Skin of body (tissue), 2 donors: ENCODE measurements around the gene BCR. TPM values are rescaled to one million over a fixed set of nuclear protein-coding genes. Genes with fewer than 3 reads are reported as not detected.
"Not testable (repeated sequence)": the region's sequence is repeated elsewhere in the genome, so short reads cannot be mapped to it uniquely, and the experiment has no call there.

Experiments used
- DNase-seq: peaks from one replicate; lab custom pipeline; 2025; lab: John Stamatoyannopoulos, UW
- total RNA-seq: library from RNA; depleted of rRNA; stranded (reverse); fragments of >200 nt; gene quantifications from one replicate; pipeline ENCODE4 v1.2.3, GENCODE V29; 2014

Gene BCR
- total RNA-seq = 25.1 TPM

DNA sequence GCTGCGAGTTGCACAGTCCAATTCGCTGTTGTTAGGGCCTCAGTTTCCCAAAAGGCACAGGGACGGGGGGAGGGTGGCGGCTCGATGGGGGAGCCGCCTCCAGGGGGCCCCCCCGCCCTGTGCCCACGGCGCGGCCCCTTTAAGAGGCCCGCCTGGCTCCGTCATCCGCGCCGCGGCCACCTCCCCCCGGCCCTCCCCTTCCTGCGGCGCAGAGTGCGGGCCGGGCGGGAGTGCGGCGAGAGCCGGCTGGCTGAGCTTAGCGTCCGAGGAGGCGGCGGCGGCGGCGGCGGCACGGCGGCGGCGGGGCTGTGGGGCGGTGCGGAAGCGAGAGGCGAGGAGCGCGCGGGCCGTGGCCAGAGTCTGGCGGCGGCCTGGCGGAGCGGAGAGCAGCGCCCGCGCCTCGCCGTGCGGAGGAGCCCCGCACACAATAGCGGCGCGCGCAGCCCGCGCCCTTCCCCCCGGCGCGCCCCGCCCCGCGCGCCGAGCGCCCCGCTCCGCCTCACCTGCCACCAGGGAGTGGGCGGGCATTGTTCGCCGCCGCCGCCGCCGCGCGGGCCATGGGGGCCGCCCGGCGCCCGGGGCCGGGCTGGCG lies at the start of gene BCR:
Gene BCR, plus strand, starts transcription at position 209 of the 592 bp plus-strand sequence. CDS start 452 bp downstream, outside the sequence.
- DNase-seq = peak; percentile 32

DNA sequence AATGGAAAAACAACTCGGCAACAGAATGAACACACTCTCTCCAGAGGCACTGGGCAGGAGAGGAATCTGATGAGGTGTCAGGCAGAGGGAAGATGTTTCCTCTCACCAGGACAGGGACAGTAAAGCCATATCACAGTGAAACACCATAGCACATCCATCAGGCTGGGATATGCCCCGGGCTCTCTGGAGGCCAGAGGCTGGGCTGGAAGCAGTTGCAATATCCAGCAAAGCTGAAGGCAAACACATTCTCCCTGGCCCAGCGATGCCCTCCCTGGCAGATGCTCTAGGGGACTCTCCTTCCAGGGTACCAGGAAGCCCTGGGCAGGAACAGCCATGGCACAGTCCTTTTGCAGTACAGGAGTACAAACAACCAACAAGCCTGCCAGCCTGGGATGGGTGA lies 49.6 kb upstream of the BCR start:
- no peak for DNase-seq

DNA sequence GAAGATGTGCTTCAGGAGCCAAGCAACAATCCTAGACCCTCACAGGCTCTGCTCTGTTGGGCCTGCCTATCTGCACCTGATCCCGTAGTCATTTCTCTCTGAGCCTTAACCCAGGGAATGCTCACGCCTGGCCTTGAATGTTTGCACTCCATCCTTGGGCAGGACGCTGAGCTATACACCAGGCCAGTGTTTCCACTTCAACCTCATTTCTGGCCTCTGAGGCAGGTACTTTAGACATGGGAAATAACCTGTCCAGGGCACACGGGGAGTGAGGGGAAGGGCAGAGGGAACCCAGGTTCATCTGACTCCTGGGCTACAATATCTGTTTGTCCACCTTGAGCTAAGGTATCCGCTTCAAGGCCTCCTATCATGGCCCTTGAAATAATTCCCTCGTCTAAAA lies 48.4 kb upstream of the BCR start:
- no peak for DNase-seq

DNA sequence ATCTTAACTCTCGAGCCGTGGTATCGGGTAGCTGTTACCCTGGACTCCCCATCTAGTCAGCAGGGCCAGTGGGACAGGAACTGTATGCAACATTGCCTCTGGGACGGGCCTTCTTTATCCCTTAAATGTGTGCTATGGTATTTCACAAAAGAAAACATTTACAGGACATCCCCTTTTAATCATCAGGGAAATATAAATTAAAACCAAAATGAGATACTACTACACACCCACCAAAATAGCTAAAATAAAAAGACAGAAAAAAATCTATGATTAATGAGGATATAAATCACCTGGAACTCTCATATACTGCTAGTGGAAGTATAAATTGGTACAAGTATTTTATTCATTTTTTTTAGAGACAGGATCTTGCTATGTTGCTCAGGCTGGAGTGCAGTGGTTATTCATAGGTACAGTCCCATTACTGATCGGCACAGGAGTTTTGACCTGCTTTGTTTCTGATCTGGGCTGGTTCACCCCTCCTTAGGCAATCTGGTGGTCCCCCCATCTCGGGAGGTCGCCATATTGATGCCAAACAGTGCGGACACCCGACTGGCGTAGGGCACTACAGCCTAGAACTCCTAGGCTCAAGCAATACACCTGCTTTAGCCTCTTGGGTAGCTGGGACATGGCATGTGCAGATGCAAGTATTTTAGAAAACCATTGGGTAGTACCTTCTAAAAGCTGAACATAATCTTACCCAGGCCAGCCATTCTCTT lies 47.8 kb upstream of the BCR start:
- no peak for DNase-seq

DNA sequence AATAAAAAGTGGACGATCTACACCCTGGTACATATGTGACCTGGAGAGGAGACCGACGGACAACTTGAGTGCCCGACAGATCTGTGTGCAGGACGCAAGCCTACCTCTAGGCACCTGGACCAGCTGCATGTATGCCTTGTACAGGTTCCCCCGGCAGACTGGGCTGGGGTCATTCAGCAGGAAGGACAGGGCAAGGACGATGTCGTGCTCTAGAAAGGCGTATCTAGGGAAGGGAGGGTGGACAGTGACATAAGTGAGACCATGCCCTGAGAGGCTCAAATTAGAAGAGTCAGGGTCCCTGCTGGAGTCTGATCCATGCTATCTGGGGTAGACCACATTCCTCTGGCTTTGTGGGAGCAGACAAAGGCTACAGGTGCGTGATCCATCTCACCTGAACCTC lies 46.4 kb upstream of the BCR start:
- no peak for DNase-seq

DNA sequence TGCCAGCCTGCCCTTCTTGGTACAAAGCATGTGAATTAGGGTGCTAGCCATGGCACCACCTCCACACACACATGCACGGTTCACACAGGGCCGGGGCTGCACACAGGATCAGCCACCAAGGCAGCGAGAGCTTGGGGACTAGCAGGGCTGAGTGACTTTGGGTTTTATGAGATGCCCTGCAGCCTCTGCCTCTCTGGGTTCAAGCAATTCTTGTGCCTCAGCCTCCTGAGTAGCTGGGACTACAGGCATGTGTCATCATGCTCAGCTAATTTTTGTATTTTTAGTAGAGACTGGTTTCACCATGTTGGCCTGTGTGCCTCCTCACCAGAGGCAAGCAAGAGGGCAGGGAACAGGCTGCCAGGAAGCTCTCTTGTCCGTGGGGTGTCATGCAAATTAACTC lies 43.3 kb upstream of the BCR start:
- not testable (repeated sequence) for DNase-seq

DNA sequence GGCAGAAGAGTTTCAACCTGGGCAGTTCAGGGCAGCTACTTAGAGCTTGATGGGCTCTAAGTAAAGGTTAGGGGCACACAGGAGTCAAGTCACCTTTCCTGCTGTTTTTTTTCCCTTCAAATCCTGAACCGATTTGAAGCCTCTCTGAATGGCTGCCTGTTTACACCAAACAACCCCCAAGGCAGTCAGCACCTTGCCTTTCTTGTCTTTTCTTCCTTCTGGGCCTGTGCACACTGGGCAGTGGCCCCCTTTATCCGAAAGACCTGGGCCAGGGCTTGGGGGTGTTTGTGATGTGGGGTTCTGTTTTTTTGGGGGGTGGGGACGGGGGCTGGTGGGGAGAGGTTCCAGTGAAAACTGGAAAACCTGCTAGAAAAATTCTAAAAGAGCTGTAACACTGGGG lies 42.8 kb upstream of the BCR start:
- no peak for DNase-seq

DNA sequence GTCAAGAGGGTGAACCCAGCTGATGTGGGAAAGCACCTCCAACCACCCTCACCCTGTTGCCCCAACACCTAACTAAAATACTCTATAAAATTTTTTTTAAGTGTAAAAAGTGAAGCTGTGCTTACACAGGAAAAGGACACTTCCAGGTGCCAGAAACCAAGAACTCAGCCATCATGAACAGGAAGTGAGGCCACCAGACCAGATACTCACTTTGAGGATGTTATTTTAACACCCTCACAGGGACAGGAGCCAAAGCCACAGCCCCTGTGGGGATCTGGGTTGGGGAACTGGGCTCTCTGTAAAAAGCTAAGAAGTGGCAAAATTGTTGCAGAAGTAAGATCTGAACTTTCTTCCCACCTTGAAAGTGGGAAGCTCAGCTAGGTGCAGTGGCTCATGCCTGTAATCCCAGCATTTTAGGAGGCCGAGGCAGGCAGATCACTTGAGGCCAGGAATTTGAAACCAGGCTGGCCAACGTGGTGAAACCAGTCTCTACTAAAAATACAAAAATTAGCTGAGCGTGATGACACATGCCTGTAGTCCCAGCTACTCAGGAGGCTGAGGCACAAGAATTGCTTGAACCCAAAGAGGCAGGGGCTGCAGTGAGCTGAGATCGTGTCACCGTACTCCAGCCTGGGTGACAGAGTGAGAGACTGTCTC lies 42.3 kb upstream of the BCR start:
- no peak for DNase-seq

DNA sequence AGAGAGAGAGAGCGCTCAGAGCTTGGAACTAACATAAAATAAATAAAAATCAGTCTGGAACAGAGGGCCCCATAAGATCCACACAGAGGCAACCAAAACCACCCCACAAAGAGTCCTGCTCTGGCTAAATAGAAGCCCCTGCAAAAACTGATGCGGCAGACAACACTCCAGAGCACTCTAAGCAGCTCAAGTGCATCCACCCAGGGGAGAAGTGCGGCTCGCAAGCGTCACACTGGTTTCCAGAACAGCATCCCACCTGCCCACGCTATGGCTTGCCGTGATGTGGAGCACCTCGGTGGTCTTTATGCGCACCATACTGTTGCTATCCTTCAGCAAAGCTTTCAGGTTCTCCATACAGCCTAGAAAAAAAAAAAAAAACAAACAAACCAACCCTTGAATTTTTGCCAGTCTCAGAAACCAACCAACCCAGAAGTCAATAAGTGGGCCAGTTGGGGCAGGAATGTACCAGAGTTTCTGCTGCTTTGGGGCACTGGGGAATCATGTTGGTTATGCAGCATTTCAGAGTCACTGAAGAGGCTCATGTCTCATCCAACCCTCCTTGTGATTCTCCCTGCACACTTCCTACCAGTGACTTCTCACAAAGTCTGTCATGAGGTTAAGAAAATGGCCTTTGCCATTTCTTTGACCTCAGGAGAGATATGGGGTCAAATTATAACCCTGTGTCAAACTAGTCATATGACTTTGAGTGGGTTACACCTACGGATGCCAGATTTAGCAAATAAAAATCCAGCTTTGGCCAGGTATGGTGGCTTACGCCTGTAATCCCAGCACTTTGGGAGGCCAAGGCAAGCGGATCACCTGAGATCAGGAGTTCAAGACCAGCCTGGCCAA lies 41.5 kb upstream of the BCR start:
- no peak for DNase-seq

DNA sequence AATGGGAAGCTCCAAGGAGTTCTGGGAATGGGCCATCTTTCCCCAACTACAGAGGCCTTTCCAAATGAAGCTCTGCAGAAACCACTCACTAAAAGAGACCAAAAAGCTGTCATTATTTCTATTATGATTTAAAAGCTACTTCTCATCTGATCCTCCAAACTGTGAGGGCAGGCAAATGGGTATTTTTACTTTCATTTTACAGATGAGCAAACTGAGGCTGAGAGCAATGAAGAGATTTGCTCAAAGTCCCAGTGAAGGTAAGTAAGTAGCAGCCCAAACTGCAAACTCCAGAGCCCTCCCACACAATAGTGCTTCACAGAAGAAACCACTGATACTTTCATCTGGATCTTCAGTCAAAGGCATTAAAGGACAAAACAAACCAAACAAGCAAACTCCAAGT lies 39.9 kb upstream of the BCR start:
- no peak for DNase-seq

DNA sequence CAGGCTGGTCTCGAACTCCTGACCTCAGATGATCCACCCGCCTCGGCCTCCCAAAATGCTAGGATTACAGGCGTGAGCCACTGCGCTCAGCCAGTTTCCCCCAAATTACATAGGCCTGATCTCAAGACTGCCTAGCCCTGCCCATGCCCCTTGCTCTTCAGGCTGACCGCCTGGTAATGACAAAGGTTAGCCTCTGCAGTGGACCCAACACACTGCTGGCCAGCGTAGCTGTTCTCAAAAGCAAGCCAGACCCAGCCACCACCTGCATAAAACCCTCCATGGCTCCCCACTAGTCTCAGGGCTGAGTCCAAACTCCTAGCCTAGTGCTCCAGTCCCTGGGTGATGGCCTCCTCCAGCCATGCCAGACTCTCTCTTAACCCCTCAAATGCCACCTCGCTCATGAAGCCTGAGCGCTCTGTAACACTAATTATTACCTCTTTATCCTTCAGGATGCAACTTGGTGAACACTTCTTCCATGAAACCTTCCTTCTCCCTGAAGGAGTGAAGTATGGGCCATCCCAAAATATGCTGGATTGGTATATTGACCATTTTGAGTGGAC lies 37.7 kb upstream of the BCR start:
- no peak for DNase-seq

DNA sequence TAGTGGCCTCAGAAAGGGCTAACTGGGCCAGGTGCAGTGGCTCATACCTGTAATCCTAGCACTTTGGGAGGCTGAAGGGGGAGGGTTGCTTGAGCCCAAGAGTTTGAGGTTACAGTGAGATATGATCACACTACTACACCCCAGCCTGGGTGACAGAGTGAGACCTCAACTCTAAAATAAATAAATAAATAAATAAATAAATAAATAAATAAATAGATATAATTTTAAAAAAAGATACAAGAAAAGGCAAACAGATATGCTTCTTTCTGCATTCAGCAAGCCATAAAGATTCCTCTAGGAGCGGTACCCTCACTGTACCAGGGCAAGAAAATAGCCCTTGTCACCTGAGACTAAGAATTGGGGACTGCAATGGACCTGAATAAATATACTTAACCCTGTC lies 37.2 kb upstream of the BCR start:
- no peak for DNase-seq

DNA sequence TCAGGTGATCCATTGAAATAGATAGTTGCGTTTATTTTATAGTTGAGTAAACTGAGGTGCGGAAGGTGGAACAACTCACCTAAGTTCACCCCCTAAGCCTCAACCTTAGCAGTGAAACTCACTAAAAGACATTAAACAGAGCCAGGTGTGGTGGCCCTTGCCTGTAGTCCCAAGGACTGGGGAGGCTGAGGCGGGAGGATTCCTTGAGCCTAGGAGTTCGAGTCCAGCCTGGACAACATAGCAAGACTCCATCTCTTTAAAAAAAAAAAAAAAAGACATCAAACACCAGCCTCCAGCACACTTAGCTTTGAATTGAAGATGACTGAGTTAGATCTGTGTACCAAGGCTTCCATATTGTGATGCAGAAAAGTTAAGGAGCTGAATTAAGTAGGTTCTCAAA lies 35.9 kb upstream of the BCR start:
- no peak for DNase-seq

DNA sequence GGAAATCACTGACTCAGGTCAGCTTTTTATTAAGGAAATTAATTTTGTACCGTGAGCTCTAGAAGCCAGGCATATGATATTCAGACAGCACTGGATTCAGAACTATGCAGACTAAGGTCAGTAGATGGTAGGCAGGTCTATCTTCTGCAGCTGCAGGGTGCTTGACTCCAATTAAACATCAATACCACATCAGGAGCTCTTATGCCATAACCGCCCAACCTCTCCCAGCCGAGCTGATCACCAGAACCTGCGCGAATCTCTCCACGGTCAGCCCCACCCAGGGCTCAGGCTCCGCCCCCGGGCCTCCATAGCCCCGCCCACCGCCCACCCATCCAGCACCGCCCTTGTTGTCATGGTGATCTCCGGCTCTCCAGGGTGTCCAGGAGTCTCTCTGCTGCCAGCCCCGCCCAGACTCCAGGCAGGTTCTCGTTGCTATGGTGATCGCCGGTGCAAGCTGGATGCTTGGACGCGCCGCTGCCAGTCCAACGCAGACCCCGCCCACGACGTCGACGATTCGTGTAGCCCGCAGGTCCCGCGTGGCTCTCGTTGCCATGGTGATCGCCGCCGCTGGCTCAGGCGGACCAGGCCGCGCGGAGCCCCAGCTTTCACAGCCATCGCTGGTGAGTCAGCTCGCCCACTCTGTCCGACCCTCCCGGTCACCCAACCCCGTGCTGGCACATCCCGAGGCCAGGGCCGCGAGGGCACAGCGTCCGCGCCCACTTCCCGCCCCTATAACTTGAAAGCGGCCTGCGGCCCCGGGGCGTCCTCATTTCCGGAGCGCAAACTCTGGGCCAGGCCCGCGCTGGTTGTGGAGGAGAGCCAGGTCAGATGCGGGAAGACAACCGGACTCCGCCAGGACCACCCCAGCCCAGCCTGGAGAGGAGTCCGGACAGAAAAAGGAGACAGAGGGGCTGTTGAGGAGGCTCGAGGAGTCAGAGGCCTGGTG lies 35.1 kb upstream of the BCR start, which contains the start of gene RAB36:
Gene RAB36, plus strand, starts transcription at position 546 of the 946 bp plus-strand sequence. CDS start 1,140 bp downstream, outside the sequence.
- peak; percentile 78 for DNase-seq

DNA sequence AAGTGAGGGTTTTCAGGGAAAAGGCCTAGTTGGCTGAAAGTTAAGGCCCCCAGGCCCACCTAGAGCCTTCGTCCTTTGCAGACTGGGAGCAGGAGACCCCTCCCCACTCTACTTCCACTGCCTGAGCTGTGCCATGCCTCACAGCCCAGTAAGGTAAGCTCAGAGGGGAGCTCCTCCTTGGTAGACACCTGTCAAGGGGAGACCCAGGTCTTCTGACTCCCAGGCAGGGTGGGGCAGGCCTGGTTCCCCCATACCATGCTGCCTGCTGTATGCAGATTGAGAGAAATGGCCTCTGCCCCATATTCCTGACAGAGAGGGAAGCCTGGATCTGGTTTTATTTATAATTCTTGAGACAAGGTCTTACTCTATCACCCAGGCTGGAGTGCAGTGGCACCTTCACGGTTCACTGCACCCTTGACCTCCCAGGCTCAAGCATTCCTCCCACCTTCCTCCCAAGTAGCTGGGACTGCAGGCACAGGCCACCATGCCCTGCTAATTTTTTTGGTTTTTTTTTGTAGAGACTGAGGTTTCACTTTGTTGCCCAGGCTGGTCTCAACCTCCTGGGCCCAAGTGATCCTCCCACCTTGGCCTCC lies 34.3 kb upstream of the BCR start:
- DNase-seq = no peak

DNA sequence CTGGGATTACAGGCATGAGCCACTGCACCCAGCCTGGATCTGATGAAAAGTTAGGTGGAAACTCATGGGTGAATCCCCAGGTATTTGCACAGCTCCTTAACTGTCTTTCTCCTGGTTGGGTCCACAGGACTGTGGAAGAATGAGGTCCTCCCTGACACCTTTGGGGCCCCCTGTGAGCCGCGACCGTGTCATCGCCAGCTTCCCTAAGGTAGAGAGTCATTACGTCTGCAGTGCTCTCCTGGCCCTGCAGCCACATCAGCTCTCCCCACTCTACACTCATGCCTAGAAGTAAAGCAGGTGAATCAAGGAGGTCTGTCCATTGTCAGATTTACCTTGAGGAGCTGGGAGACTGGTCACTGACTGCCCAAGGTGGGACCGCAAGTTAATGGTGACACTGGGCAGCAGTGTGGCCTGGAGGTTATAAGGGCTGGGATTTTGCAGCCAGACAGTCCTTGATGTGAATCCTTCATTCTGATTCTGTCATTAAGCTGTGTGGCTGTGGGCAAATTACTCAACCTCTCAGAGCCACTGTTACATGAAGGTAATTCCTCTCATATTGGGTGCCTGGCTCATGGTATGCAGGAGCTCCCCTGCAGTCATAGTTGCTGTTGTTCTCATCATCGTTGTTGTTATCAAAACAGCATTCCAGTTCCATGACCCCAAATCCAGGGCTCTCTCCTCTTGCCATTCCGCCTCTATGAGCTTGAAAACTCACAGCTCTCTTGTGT lies 33.7 kb upstream of the BCR start:
- no peak for DNase-seq

DNA sequence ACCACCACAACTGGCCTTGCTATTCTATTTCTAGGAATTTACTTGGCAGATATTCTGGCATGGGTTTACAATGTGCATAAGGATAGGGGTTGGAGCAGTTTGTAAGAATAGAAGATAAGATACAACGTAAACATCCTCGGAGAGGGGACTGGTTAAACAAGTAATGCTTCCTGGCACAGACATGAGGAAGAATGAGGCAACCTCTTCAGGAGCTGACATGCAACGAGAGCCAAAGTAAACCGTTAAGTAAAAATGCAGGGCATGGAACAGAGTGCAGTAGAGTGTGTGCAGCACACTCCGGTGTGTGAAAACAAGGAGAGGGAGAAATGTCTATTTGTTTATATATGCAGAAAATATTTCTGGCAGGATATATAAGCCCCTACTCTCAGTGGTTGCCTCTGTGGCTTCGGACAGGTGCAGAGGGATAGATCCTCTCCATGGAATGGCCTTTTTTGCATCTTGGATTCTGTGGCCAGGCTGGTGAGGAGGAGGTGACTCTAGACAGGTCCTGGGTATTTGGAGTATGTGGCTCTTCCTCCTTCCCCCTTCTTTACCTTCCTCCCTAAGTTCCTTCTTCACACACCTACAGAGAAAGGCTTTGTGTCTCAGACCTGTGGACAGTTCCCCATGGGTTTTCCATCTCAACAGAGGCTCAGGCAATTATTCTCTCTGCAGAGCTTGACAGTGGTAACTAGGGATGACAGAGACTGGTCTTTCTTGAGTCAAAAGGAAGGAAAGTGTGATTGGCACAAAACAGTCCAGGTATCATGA lies 32.5 kb upstream of the BCR start:
- peak; percentile 41 for DNase-seq

DNA sequence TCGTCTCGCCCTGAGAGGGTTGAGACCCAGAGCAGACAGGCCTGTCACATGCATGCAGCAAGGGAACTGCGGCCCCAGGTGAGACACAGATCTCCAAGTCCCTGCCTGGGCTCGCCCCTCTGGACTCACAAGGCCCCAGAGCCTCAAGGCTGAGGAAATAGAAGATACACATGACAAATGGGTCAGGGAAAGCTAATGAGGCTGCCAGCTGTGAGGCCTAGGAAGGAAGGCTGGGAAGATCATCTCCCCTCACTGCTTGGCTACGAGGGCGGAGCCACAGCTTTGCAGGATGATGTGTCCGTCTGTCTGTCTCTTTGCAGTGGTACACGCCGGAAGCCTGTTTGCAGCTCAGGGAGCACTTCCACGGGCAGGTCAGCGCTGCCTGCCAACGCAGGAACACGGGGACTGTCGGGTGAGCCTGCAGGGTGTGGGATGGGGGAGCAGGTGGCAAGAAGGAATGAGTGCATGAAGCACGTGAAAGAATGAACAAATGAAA lies 30.5 kb upstream of the BCR start:
- DNase-seq = no peak
